Measurements from ENCODE around the gene INPP5D.

INPP5D gene

DNA sequence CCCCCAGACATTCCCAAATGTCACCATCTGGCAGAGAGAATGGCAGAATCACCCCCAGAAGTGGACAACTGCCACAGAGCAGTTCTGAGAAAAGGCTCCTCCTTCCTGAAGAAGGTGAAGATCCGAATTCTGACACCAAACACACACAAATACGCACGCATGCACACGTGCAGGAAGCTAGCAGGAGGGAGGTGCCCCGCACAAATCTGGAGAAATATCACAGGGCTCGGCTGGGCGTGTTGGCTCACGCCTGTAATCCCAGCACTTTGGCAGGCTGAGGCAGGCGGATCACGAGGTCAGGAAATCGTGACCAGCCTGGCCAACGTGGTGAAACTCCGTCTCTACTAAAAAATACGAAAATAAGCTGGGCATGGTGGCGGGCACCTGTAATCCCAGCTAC lies 152.9 kb downstream of the INPP5D start:
- DNase-seq (ENCODE audit: low spot score): no peak
- in situ Hi-C loops (cut with MboI; ENCODE audit: low sequenced_read_pairs, unreplicated experiment): no loop called here
- TF ChIP-seq, protein P1, sequence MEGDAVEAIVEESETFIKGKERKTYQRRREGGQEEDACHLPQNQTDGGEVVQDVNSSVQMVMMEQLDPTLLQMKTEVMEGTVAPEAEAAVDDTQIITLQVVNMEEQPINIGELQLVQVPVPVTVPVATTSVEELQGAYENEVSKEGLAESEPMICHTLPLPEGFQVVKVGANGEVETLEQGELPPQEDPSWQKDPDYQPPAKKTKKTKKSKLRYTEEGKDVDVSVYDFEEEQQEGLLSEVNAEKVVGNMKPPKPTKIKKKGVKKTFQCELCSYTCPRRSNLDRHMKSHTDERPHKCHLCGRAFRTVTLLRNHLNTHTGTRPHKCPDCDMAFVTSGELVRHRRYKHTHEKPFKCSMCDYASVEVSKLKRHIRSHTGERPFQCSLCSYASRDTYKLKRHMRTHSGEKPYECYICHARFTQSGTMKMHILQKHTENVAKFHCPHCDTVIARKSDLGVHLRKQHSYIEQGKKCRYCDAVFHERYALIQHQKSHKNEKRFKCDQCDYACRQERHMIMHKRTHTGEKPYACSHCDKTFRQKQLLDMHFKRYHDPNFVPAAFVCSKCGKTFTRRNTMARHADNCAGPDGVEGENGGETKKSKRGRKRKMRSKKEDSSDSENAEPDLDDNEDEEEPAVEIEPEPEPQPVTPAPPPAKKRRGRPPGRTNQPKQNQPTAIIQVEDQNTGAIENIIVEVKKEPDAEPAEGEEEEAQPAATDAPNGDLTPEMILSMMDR (IDR thresholded peaks at IDR 0.05; ENCODE audit: borderline replicate concordance, control extremely low read depth, extremely low read depth, insufficient read depth, missing control alignments): no peak

DNA sequence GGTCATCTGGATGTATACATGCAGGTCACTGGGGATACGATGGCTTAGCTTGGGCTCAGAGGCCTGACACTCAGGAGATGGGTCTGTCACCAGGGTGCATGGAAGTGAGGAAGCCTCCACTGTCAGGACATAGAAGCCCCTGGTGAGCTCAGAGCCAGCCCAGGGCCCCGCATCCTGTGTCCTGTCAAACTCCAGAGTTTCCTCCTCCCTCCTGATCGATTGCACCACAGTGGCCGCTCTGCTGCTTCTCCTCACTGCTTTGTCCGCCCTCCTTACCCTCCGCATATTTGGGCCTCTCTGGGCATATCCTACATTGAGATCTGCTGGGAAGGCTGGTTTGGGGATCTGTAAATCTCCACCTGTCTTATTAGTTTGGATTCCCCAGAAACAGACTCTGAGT lies 153.8 kb downstream of the INPP5D start:
- in situ Hi-C loops (cut with MboI; ENCODE audit: low sequenced_read_pairs, unreplicated experiment): no loop called here
- TF ChIP-seq, protein P1 (IDR thresholded peaks at IDR 0.05; ENCODE audit: borderline replicate concordance, control extremely low read depth, extremely low read depth, insufficient read depth, missing control alignments): no peak
- no peak for DNase-seq (ENCODE audit: low spot score)

DNA sequence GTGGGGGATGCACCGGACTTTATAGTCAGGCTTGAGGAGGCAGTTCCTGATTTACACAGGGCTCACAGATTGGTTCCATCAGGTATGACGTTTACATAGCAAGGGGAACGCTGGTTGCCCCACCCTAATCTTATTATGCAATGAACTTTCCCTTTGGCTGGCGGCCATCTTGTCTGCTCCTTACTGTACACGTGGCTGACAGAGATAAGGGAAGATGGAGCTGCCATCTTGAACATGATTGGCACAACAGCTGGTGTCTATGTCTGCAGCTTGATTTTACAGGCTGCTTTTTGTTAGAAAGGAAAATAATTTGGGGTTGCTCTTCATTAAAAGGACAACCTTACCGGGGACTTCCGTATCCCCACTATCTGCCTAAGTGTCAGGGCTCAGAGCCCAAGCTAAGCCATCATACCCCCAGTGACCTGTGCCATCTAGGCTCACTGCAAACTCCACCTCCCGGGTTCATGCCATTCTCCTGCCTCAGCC lies 157.8 kb downstream of the INPP5D start:
- no peak for DNase-seq (ENCODE audit: low spot score)
- TF ChIP-seq, protein P1 (IDR thresholded peaks at IDR 0.05; ENCODE audit: borderline replicate concordance, control extremely low read depth, extremely low read depth, insufficient read depth, missing control alignments): no peak
- in situ Hi-C loops (cut with MboI; ENCODE audit: low sequenced_read_pairs, unreplicated experiment): no loop called here

DNA sequence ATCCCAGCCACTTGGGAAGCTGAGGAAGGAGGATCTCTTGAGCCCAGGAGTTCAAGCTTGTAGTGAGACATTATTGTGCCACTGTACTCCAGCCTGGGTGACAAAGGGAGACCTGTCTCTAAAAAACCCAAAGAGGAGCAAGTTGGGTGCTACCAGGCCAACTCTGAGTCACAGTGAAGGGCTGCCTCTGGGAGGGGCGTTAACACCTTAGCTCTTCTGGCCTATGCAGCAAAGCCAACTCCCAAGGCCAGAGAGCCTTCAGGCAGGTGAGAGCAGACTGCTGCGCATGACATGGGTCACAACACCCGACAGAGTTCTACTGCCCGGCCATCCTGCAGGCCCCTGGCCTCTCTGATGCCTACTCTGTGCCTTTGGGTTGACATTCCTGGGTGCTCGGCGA lies 158.7 kb downstream of the INPP5D start:
- no peak for DNase-seq (ENCODE audit: low spot score)
- TF ChIP-seq, protein P1 (IDR thresholded peaks at IDR 0.05; ENCODE audit: borderline replicate concordance, control extremely low read depth, extremely low read depth, insufficient read depth, missing control alignments): no peak
- in situ Hi-C loops (cut with MboI; ENCODE audit: low sequenced_read_pairs, unreplicated experiment): no loop called here

DNA sequence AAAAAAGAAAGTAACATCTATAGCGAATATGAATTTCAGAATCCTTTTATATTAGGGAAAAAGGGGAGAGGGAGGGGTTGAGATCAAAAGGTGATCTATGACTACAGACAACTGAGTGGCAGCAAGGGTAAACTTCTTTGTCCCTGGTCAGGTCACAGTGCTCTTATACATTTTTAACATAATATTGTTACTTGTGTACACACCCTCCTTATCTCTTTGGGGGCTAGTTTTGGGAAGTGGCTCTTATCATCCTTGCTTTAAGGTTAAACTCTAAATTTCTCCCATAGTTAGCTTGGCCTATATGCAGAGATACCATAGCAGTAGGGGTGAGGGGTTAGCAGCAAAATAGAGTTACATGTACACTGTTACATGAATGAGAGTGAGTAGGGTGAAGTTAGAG lies 159.7 kb downstream of the INPP5D start:
- in situ Hi-C loops (cut with MboI; ENCODE audit: low sequenced_read_pairs, unreplicated experiment): no loop called here
- no peak for DNase-seq (ENCODE audit: low spot score)
- TF ChIP-seq, protein P1 (IDR thresholded peaks at IDR 0.05; ENCODE audit: borderline replicate concordance, control extremely low read depth, extremely low read depth, insufficient read depth, missing control alignments): no peak

DNA sequence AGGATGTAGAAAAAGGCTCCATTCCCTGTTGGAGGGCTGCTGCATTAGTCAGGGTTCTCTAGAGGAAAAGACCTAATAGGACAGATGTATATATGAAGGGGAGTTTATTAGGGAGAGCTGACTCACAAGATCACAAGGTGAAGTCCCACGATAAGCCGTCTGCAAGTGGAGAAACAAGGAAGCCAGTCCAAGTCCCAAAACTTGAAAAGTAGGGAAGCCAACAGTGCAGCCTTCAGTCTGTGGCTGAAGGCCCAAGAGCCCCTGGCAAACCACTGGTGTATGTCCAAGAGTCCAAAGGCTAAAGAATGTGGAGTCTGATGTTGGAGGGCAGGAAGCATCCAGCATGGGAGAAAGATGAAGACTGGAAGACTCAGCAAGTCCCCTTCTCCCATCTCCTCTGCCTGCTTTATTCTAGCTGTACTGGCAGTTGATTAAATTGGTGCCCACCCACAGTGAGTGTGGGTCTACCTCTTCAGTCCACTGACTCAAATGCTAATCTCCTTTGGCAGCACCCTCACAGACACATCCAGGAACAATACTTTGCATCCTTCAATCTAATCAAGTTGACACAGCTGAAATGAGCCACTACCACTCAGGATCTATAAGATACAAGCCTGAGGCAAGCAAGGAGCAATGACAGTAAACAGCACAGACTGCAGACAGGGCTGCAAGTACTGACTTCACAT lies 161.4 kb downstream of the INPP5D start:
- DNase-seq (ENCODE audit: low spot score): no peak
- TF ChIP-seq, protein P1 (IDR thresholded peaks at IDR 0.05; ENCODE audit: borderline replicate concordance, control extremely low read depth, extremely low read depth, insufficient read depth, missing control alignments): no peak
- in situ Hi-C loops (cut with MboI; ENCODE audit: low sequenced_read_pairs, unreplicated experiment): no loop called here

All from GM13976 (cell line).